OCI-LY1 (cell line): Measurements from ENCODE around the gene PAX5.

Experiments used
- CTCF ChIP-seq: fragments of 200-600 bp; sonication (generic), shearing (Covaris generic); IDR thresholded peaks from 2 replicates; pipeline ENCODE4 v1.5.1; 2017; ENCODE audit warnings: mild to moderate bottlenecking, antibody characterized with exemption, low read length, moderate library complexity, mixed read lengths
- EZH2 ChIP-seq: fragments of 200-600 bp; sonication (generic), shearing (Covaris generic); IDR thresholded peaks from 2 replicates; pipeline ENCODE4 v1.8.0; 2017; ENCODE audit warnings: borderline replicate concordance, mixed run types, mild to moderate bottlenecking, antibody characterized with exemption, low read length, moderate library complexity, mixed read lengths

DNA sequence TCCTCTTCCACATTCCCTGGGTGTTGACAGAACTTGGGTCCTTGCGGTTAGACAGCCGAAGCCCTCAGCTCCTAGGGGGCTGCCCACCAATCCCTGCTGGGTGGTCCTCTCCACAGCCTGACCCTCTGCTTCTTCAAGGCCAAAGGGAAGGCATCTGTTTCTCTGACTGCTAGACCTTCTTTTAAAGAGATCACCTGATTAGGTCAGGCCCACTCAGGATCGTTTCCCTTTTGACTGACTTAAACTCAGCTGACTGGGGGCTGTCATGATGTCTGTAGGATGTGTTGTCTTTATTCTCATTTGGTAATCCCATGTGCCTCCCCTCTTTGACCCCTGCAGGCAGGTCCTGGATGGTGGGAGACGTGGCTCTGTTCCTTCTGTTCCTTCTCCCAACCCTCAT lies 207.5 kb downstream of the PAX5 start:
- TF ChIP-seq CTCF, result no peak
- no peak for TF ChIP-seq EZH2
